Measurements from ENCODE around the gene CEP89. TPM values are rescaled to one million over a fixed set of nuclear protein-coding genes. Genes with fewer than 3 reads are reported as not detected.

The CEP89 gene
- total RNA-seq, 1 experiment from 2014 or later = 14.5 TPM

DNA sequence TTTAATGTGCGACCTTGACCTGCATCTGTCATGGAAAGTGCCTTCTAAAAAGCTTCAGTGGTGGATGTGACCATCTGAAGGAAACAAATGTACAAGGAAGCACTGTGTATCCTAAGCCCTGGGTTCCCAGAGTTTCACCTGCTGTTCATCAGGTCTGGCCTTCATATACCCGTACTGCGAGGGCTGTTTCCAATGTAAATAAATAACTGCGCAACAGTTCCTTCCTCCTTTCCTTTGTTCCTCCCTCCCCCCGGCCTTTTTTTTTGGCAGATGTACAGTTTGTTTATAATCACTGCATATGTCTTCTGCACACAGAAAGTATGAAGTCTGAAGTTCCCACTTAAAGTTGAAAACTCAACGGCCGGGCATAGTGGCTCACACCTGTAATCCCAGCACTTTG, 5.5 kb upstream of the CEP89 start:
- TF ChIP-seq CTCF (IDR thresholded peaks at IDR 0.05; ENCODE audit: insufficient read depth in 1 of 2, low read depth in 1 of 2, low read length in 1 of 2, severe bottlenecking in 1 of 2, unreplicated experiment in 1 of 2) = no peak
- no peak for DNase-seq

DNA sequence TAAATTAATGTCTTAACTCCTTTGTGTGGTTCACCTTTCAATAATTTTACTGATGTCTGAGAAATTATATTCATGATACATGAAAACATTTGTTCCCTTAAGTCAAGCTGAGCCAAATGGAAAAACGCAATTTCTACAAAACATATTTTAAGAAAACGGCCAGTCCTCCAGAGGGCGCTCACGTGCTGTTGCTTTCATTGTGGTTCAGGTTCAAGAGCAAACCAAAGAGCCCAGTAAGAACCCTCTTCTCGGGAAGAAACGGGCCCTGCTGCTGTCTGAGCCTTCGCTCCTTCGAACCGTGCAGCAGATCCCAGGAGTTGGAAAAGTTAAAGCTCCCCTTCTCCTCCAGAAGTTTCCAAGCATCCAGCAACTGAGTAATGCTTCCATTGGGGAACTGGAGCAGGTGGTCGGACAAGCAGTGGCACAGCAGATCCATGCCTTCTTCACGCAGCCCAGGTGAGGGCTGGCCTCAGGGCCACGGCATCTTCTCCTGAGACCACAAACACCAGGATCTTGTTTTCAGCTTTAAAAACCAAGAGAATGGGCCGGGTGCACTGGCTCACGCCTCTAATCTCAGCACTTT, 4.6 kb upstream of the CEP89 start:
- H3K27me3 ChIP-seq (replicated peaks; ENCODE audit: control insufficient read depth, insufficient read depth, low read length) = no peaks in the 10 kb centered on the region
- intact Hi-C loops (cut with micrococcal nuclease; ENCODE audit: unreplicated experiment) = loop anchor here (1.0 kb wide), 1 partner anchor 143 kb away; no protein-coding TSS in a partner anchor
- peak overlapping the region; percentile 5 for H3K27ac Mint-ChIP-seq (ENCODE audit: unreplicated experiment)
- no TSS peak for BruUV-seq (replicated peaks)
- H3K36me3 ChIP-seq (ENCODE audit: control insufficient read depth, insufficient read depth, low read length) = peaks cover 2% of the 10 kb centered on the region; the same call in 1 of the 2 replicates
- H3K27me3 Mint-ChIP-seq (ENCODE audit: insufficient read depth, unreplicated experiment) = no peaks in the 10 kb centered on the region
- H3K9me3 Mint-ChIP-seq (ENCODE audit: unreplicated experiment) = no peaks in the 10 kb centered on the region
- peak; percentile 69 to 77 for DNase-seq
- no peak overlapping the region for H3K4me3 Mint-ChIP-seq (ENCODE audit: unreplicated experiment)
- H3K9me3 ChIP-seq = no peaks in the 10 kb centered on the region
- H3K4me3 ChIP-seq (ENCODE audit: low read depth, low read length) = no peak overlapping the region
- POLR2A ChIA-PET = no interaction called here
- no peaks in the 10 kb centered on the region for H3K4me1 Mint-ChIP-seq (ENCODE audit: low read depth, unreplicated experiment)
- CTCF ChIA-PET = no interaction called here
- H3K4me1 ChIP-seq = no peaks in the 10 kb centered on the region
- peaks cover 95% of the 10 kb centered on the region for H3K36me3 Mint-ChIP-seq (ENCODE audit: insufficient read depth, unreplicated experiment)
- TF ChIP-seq CTCF (IDR thresholded peaks at IDR 0.05; ENCODE audit: insufficient read depth in 1 of 2, low read depth in 1 of 2, low read length in 1 of 2, severe bottlenecking in 1 of 2, unreplicated experiment in 1 of 2) = peak; percentile 90 to 92

More for the DNA sequence above, 5.5 kb upstream of the CEP89 start:
- no peaks in the 10 kb centered on the region for H3K9me3 Mint-ChIP-seq (ENCODE audit: unreplicated experiment)
- H3K4me1 Mint-ChIP-seq (ENCODE audit: low read depth, unreplicated experiment) = no peaks in the 10 kb centered on the region
- Histone ChIP-seq H3K9me3 (no peaks in the 10 kb centered on the region), H3K4me3 (ENCODE audit: low read depth, low read length) (no peak overlapping the region), H3K27me3 (replicated peaks; ENCODE audit: control insufficient read depth, insufficient read depth, low read length) (no peaks in the 10 kb centered on the region), H3K4me1 (no peaks in the 10 kb centered on the region), H3K36me3 (ENCODE audit: control insufficient read depth, insufficient read depth, low read length) (peaks cover 2% of the 10 kb centered on the region; the same call in 1 of the 2 replicates)
- intact Hi-C loops (cut with micrococcal nuclease; ENCODE audit: unreplicated experiment) = no loop called here
- H3K36me3 Mint-ChIP-seq (ENCODE audit: insufficient read depth, unreplicated experiment) = peaks cover 87% of the 10 kb centered on the region
- no peak overlapping the region for H3K27ac Mint-ChIP-seq (ENCODE audit: unreplicated experiment)
- no peak overlapping the region for H3K4me3 Mint-ChIP-seq (ENCODE audit: unreplicated experiment)
- H3K27me3 Mint-ChIP-seq (ENCODE audit: insufficient read depth, unreplicated experiment) = no peaks in the 10 kb centered on the region
- CTCF ChIA-PET = no interaction called here
- POLR2A ChIA-PET = no interaction called here
- no TSS peak for BruUV-seq (replicated peaks)

- Mint-ChIP-seq H3K4me1 (ENCODE audit: low read depth, unreplicated experiment) (no peaks in the 10 kb centered on the region), H3K36me3 (ENCODE audit: insufficient read depth, unreplicated experiment) (peaks cover 51% of the 10 kb centered on the region), H3K9me3 (ENCODE audit: unreplicated experiment) (no peaks in the 10 kb centered on the region), H3K4me3 (ENCODE audit: unreplicated experiment) (peak overlapping the region; percentile 88), H3K27me3 (ENCODE audit: insufficient read depth, unreplicated experiment) (no peaks in the 10 kb centered on the region), H3K27ac (ENCODE audit: unreplicated experiment) (peak overlapping the region; percentile 91)
- BruUV-seq (replicated peaks) = TSS peak; percentile 69
- intact Hi-C loops (cut with micrococcal nuclease; ENCODE audit: unreplicated experiment) = loop anchor here (5.0 kb wide), 1 partner anchor 131 kb away; no protein-coding TSS in a partner anchor
- Histone ChIP-seq H3K4me3 (ENCODE audit: low read depth, low read length) (peak overlapping the region; percentile 66), H3K9me3 (no peaks in the 10 kb centered on the region), H3K27me3 (replicated peaks; ENCODE audit: control insufficient read depth, insufficient read depth, low read length) (no peaks in the 10 kb centered on the region), H3K36me3 (ENCODE audit: control insufficient read depth, insufficient read depth, low read length) (no peaks in the 10 kb centered on the region), H3K4me1 (no peaks in the 10 kb centered on the region; the same call in 1 of the 2 replicates)
- no peak for TF ChIP-seq CTCF (IDR thresholded peaks at IDR 0.05; ENCODE audit: insufficient read depth in 1 of 2, low read depth in 1 of 2, low read length in 1 of 2, severe bottlenecking in 1 of 2, unreplicated experiment in 1 of 2)
- ChIA-PET CTCF (interaction anchor here (0.5 to 0.8 kb wide), 4 partner anchors 113 to 826 kb away, joined by 3 to 5 read pairs (median 3); no protein-coding TSS in a partner anchor), POLR2A (interaction anchor here (0.9 to 1.1 kb wide), 2 partner anchors 38 to 205 kb away, joined by 3 to 7 read pairs; no protein-coding TSS in a partner anchor)
- DNase-seq = no peak
Observed at GRCh38 chr19:32971012-32971595, 654 bp downstream of the CEP89 start.

Data from Caco-2 (cell line).